ENCODE measurements around the gene DTL.

DNA sequence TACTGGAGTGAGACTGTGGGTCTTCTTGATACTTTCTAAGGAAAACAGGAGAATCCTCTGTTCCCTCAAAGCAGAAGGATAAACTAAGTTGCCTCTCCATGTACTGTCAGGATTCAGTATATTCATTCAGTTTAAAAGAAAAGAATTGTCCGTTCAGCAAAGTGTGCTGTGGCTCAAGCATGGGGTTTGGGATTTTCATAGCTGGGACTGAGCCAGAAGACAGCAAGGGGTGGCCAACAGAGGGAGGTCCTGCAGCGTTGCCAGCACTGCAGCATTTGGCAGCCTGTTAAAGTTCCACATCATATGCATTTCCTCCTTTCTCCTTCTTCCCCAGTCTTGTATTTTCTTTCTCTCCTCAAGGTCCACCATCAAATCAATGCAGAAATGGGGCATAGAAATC is 75.1 kb downstream of the DTL start:
- TF ChIP-seq, protein P1, sequence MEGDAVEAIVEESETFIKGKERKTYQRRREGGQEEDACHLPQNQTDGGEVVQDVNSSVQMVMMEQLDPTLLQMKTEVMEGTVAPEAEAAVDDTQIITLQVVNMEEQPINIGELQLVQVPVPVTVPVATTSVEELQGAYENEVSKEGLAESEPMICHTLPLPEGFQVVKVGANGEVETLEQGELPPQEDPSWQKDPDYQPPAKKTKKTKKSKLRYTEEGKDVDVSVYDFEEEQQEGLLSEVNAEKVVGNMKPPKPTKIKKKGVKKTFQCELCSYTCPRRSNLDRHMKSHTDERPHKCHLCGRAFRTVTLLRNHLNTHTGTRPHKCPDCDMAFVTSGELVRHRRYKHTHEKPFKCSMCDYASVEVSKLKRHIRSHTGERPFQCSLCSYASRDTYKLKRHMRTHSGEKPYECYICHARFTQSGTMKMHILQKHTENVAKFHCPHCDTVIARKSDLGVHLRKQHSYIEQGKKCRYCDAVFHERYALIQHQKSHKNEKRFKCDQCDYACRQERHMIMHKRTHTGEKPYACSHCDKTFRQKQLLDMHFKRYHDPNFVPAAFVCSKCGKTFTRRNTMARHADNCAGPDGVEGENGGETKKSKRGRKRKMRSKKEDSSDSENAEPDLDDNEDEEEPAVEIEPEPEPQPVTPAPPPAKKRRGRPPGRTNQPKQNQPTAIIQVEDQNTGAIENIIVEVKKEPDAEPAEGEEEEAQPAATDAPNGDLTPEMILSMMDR (IDR thresholded peaks at IDR 0.05) = peak in 2 of 3 experiments; percentile 14 to 43
- TF ChIP-seq POLR2A (IDR thresholded peaks at IDR 0.05; ENCODE audit: low read depth) = no peak
- no peak for TF ChIP-seq EP300 (IDR thresholded peaks at IDR 0.05)
